ENCODE measurements around the gene FNBP1L. TPM values are rescaled to one million over a fixed set of nuclear protein-coding genes. Genes with fewer than 3 reads are reported as not detected.

The FNBP1L gene
- total and polyA plus RNA-seq, 9 of the 15 experiments (the other 6 are each of a cell fraction or from before 2014, with no cell fraction given), result 1.4 to 6.9 (median 5.9) TPM

DNA sequence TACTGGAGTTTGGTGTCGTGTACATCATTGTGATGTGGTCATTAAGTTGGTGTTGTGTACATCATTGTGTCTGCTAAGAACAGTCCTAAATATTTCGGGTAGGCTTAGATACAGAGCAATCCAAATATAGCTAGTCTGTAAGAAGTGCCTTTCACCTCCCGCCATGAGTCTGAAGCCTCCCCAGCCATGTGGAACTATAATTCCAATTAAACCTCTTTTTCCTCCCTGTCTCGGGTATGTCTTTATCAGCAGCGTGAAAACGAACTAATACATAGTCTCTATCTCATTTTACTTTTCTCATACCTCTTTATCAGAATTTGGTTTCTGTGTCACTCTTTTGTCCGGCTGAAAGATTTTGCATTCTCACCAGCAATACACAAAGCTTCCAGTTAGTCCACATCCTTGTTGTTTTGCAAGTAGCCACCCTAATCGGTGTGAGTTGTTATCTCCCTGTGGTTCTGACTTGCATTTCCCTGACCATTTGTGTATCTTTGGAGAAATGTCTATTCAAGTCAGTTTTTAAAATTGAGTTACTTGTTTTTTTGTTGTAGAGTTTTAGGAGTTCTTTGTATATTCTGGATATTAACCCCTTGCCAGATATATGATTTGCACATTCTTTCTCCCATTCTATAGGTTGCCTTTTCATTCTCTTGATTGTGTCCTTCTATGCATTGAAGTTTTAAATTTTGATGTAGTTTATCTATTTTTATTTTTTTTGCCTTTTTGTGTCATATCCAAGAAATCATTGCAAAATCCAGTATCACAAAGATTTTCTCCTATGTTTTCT is 56.5 kb downstream of the FNBP1L start (continued):
- TF ChIP-seq, protein P1, sequence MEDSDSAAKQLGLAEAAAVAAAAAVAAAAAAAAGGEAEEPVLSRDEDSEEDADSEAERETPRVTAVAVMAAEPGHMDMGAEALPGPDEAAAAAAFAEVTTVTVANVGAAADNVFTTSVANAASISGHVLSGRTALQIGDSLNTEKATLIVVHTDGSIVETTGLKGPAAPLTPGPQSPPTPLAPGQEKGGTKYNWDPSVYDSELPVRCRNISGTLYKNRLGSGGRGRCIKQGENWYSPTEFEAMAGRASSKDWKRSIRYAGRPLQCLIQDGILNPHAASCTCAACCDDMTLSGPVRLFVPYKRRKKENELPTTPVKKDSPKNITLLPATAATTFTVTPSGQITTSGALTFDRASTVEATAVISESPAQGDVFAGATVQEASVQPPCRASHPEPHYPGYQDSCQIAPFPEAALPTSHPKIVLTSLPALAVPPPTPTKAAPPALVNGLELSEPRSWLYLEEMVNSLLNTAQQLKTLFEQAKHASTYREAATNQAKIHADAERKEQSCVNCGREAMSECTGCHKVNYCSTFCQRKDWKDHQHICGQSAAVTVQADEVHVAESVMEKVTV (CRISPR knock-in tag; IDR thresholded peaks at IDR 0.05), result no peak
- TF ChIP-seq ZNF395 (CRISPR knock-in tag; IDR thresholded peaks at IDR 0.05), result no peak
- TF ChIP-seq HDAC2 (IDR thresholded peaks at IDR 0.05), result peak; percentile 31; the same call in 1 of the 2 replicates
- no peak for TF ChIP-seq PREB (CRISPR knock-in tag; IDR thresholded peaks at IDR 0.05)
- TF ChIP-seq, protein P2, sequence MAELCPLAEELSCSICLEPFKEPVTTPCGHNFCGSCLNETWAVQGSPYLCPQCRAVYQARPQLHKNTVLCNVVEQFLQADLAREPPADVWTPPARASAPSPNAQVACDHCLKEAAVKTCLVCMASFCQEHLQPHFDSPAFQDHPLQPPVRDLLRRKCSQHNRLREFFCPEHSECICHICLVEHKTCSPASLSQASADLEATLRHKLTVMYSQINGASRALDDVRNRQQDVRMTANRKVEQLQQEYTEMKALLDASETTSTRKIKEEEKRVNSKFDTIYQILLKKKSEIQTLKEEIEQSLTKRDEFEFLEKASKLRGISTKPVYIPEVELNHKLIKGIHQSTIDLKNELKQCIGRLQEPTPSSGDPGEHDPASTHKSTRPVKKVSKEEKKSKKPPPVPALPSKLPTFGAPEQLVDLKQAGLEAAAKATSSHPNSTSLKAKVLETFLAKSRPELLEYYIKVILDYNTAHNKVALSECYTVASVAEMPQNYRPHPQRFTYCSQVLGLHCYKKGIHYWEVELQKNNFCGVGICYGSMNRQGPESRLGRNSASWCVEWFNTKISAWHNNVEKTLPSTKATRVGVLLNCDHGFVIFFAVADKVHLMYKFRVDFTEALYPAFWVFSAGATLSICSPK (IDR thresholded peaks at IDR 0.05; ENCODE audit: borderline replicate concordance), result no peak
- TF ChIP-seq CREB3L1 (IDR thresholded peaks at IDR 0.05; ENCODE audit: borderline replicate concordance, low read depth), result 0 out of 2 replicates have a peak, but pooled peaks have one; percentile 18
- TF ChIP-seq MCM5 (IDR thresholded peaks at IDR 0.05; ENCODE audit: low read depth), result no peak
- no peak for TF ChIP-seq ZBTB12 (CRISPR knock-in tag; IDR thresholded peaks at IDR 0.05)
- TF ChIP-seq NFXL1 (CRISPR knock-in tag; IDR thresholded peaks at IDR 0.05), result no peak
- TF ChIP-seq, protein P3, sequence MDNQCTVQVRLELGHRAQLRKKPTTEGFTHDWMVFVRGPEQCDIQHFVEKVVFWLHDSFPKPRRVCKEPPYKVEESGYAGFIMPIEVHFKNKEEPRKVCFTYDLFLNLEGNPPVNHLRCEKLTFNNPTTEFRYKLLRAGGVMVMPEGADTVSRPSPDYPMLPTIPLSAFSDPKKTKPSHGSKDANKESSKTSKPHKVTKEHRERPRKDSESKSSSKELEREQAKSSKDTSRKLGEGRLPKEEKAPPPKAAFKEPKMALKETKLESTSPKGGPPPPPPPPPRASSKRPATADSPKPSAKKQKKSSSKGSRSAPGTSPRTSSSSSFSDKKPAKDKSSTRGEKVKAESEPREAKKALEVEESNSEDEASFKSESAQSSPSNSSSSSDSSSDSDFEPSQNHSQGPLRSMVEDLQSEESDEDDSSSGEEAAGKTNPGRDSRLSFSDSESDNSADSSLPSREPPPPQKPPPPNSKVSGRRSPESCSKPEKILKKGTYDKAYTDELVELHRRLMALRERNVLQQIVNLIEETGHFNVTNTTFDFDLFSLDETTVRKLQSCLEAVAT (IDR thresholded peaks at IDR 0.05), result peak in 1 of 2 experiments; percentile 59; a peak in 2 of 4 replicates
- TF ChIP-seq, protein P4, sequence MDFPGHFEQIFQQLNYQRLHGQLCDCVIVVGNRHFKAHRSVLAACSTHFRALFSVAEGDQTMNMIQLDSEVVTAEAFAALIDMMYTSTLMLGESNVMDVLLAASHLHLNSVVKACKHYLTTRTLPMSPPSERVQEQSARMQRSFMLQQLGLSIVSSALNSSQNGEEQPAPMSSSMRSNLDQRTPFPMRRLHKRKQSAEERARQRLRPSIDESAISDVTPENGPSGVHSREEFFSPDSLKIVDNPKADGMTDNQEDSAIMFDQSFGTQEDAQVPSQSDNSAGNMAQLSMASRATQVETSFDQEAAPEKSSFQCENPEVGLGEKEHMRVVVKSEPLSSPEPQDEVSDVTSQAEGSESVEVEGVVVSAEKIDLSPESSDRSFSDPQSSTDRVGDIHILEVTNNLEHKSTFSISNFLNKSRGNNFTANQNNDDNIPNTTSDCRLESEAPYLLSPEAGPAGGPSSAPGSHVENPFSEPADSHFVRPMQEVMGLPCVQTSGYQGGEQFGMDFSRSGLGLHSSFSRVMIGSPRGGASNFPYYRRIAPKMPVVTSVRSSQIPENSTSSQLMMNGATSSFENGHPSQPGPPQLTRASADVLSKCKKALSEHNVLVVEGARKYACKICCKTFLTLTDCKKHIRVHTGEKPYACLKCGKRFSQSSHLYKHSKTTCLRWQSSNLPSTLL (IDR thresholded peaks at IDR 0.05), result no peak
- no peak for TF ChIP-seq KDM2B (CRISPR knock-in tag; IDR thresholded peaks at IDR 0.05)
